ENCODE data around the gene FAF2.

- TF ChIP-seq CTCF (conservative IDR thresholded peaks at IDR 0.05; ENCODE audit: low read depth, low read length) = no peak
- no peak for TF ChIP-seq EZH2 (IDR thresholded peaks at IDR 0.05; ENCODE audit: borderline replicate concordance, low read depth, low read length, poor library complexity, severe bottlenecking)
These were observed 83.8 kb downstream of the FAF2 start for GRCh38 chr5:176531902-176532493.

All from A673 (cell line).